Measurements from ENCODE around the gene AKNA.

Gene AKNA

DNA sequence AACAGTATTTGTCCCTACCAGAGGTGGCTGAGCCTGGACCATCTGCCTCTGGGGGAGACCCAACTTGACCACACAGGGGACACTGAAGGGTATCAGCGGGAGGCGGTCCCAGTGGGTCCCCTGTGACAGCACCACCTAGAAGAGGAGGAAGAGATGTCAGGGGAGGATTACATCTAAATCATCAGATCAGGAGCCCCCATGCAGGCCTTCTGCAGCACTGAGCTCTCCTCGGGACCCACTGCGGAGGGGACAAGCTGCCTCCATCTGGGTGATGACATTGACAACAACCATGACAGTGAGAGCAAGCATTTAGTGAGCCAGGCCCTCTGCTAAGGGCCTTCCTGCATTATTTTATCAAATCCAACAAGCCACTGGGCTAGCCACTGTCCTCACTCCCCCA, 45.8 kb downstream of the AKNA start:
- TF ChIP-seq, protein P1, sequence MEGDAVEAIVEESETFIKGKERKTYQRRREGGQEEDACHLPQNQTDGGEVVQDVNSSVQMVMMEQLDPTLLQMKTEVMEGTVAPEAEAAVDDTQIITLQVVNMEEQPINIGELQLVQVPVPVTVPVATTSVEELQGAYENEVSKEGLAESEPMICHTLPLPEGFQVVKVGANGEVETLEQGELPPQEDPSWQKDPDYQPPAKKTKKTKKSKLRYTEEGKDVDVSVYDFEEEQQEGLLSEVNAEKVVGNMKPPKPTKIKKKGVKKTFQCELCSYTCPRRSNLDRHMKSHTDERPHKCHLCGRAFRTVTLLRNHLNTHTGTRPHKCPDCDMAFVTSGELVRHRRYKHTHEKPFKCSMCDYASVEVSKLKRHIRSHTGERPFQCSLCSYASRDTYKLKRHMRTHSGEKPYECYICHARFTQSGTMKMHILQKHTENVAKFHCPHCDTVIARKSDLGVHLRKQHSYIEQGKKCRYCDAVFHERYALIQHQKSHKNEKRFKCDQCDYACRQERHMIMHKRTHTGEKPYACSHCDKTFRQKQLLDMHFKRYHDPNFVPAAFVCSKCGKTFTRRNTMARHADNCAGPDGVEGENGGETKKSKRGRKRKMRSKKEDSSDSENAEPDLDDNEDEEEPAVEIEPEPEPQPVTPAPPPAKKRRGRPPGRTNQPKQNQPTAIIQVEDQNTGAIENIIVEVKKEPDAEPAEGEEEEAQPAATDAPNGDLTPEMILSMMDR (IDR thresholded peaks at IDR 0.05; ENCODE audit: borderline replicate concordance, control extremely low read depth, extremely low read depth, insufficient read depth, missing control alignments) = no peak
- in situ Hi-C loops (cut with MboI; ENCODE audit: low sequenced_read_pairs, unreplicated experiment) = no loop called here

GRCh38 chr9:114341152-114341830, 46.5 kb downstream of the AKNA start:
- in situ Hi-C loops (cut with MboI; ENCODE audit: low sequenced_read_pairs, unreplicated experiment) = no loop called here
- TF ChIP-seq, protein P1 (IDR thresholded peaks at IDR 0.05; ENCODE audit: borderline replicate concordance, control extremely low read depth, extremely low read depth, insufficient read depth, missing control alignments) = no peak
- DNase-seq (ENCODE audit: low spot score) = no peak

More for the DNA sequence above, 45.8 kb downstream of the AKNA start:
- no peak for DNase-seq (ENCODE audit: low spot score)

GRCh38 chr9:114339130-114339908, 48.5 kb downstream of the AKNA start:
- in situ Hi-C loops (cut with MboI; ENCODE audit: low sequenced_read_pairs, unreplicated experiment) = no loop called here
- peak; percentile 88 for DNase-seq (ENCODE audit: low spot score)
- TF ChIP-seq, protein P1 (IDR thresholded peaks at IDR 0.05; ENCODE audit: borderline replicate concordance, control extremely low read depth, extremely low read depth, insufficient read depth, missing control alignments) = peak; percentile 90

- TF ChIP-seq, protein P1 (IDR thresholded peaks at IDR 0.05; ENCODE audit: borderline replicate concordance, control extremely low read depth, extremely low read depth, insufficient read depth, missing control alignments) = no peak
- DNase-seq (ENCODE audit: low spot score) = no peak
- in situ Hi-C loops (cut with MboI; ENCODE audit: low sequenced_read_pairs, unreplicated experiment) = no loop called here
Observed at GRCh38 chr9:114338187-114338586, 49.6 kb downstream of the AKNA start.

GRCh38 chr9:114336699-114337395, 50.9 kb downstream of the AKNA start:
- in situ Hi-C loops (cut with MboI; ENCODE audit: low sequenced_read_pairs, unreplicated experiment) = no loop called here
- no peak for DNase-seq (ENCODE audit: low spot score)
- TF ChIP-seq, protein P1 (IDR thresholded peaks at IDR 0.05; ENCODE audit: borderline replicate concordance, control extremely low read depth, extremely low read depth, insufficient read depth, missing control alignments) = no peak

DNA sequence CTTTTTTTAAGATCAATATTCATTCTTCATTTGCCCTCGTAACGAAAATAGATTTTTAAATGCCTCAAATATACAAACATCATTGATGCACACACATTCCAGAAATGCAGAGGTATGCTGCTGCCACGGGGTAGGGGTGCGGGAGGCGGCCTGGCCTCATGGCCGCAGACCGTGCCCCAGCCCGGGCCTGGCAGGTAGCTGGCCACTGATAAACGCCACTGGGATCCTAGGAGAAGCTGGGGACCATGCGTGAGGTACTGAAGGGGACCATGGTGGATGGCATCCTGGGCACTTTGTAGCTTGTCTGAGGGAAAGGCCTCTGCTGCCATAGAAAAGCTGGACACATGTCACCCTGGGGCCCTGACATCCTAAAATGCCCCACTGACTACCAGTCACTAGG, 51.6 kb downstream of the AKNA start:
- in situ Hi-C loops (cut with MboI; ENCODE audit: low sequenced_read_pairs, unreplicated experiment) = no loop called here
- no peak for DNase-seq (ENCODE audit: low spot score)
- TF ChIP-seq, protein P1 (IDR thresholded peaks at IDR 0.05; ENCODE audit: borderline replicate concordance, control extremely low read depth, extremely low read depth, insufficient read depth, missing control alignments) = no peak

Data from GM13976 (cell line).